ENCODE results near the gene CMKLR1. TPM values are rescaled to one million over a fixed set of nuclear protein-coding genes. Genes with fewer than 3 reads are reported as not detected.

CMKLR1 gene
- total RNA-seq, 1 donor from 2014 or later = 10.1 TPM

- no peaks in the 10 kb centered on the region for H3K9me3 ChIP-seq
- TF ChIP-seq CTCF (IDR thresholded peaks at IDR 0.05) (no peak), POLR2A (IDR thresholded peaks at IDR 0.05) (no peak), POLR2AphosphoS5 (IDR thresholded peaks at IDR 0.05; ENCODE audit: insufficient read depth in 1 of 2, low read depth in 1 of 2) (no peak)
- H3K27me3 ChIP-seq = no peaks in the 10 kb centered on the region
- H3K36me3 ChIP-seq = no peaks in the 10 kb centered on the region
- intact Hi-C loops (cut with DNase I) = no loop called here
- H3K27ac ChIP-seq = no peak overlapping the region
- no peak overlapping the region for H3K4me3 ChIP-seq
- DNase-seq (ENCODE audit: extremely low spot score in 2 of 2) = no peak
- peaks cover 19% of the 10 kb centered on the region for H3K4me1 ChIP-seq
Observed at GRCh38 chr12:108324351-108325017, 14.6 kb downstream of the CMKLR1 start.

- Histone ChIP-seq H3K4me3 (no peak overlapping the region), H3K9me3 (no peaks in the 10 kb centered on the region), H3K27me3 (no peaks in the 10 kb centered on the region), H3K27ac (no peak overlapping the region), H3K36me3 (no peaks in the 10 kb centered on the region), H3K4me1 (peaks cover 15% of the 10 kb centered on the region)
- intact Hi-C loops (cut with DNase I) = no loop called here
- DNase-seq (ENCODE audit: extremely low spot score in 2 of 2) = no peak
- no peak for TF ChIP-seq CTCF (IDR thresholded peaks at IDR 0.05)
- no peak for TF ChIP-seq POLR2A (IDR thresholded peaks at IDR 0.05)
- no peak for TF ChIP-seq POLR2AphosphoS5 (IDR thresholded peaks at IDR 0.05; ENCODE audit: insufficient read depth in 1 of 2, low read depth in 1 of 2)
Observed at GRCh38 chr12:108323581-108323980, 15.5 kb downstream of the CMKLR1 start.

GRCh38 chr12:108322998-108323397 lies 16.1 kb downstream of the CMKLR1 start:
- no peak for TF ChIP-seq CTCF (IDR thresholded peaks at IDR 0.05)
- TF ChIP-seq POLR2A (IDR thresholded peaks at IDR 0.05) = no peak
- TF ChIP-seq POLR2AphosphoS5 (IDR thresholded peaks at IDR 0.05; ENCODE audit: insufficient read depth in 1 of 2, low read depth in 1 of 2) = no peak
- DNase-seq (ENCODE audit: extremely low spot score in 2 of 2) = no peak
- no peaks in the 10 kb centered on the region for H3K36me3 ChIP-seq
- H3K27me3 ChIP-seq = no peaks in the 10 kb centered on the region
- H3K4me1 ChIP-seq = peaks cover 10% of the 10 kb centered on the region
- no peaks in the 10 kb centered on the region for H3K9me3 ChIP-seq
- intact Hi-C loops (cut with DNase I) = no loop called here
- no peak overlapping the region for H3K27ac ChIP-seq
- no peak overlapping the region for H3K4me3 ChIP-seq

- DNase-seq (ENCODE audit: extremely low spot score in 2 of 2) = no peak
- intact Hi-C loops (cut with DNase I) = no loop called here
- TF ChIP-seq CTCF (IDR thresholded peaks at IDR 0.05) (no peak), POLR2AphosphoS5 (IDR thresholded peaks at IDR 0.05; ENCODE audit: insufficient read depth in 1 of 2, low read depth in 1 of 2) (no peak), POLR2A (IDR thresholded peaks at IDR 0.05) (no peak)
Observed at GRCh38 chr12:108321688-108322087, 17.4 kb downstream of the CMKLR1 start.

GRCh38 chr12:108320507-108321293 lies 18.4 kb downstream of the CMKLR1 start:
- no peak for TF ChIP-seq POLR2AphosphoS5 (IDR thresholded peaks at IDR 0.05; ENCODE audit: insufficient read depth in 1 of 2, low read depth in 1 of 2)
- TF ChIP-seq CTCF (IDR thresholded peaks at IDR 0.05) = no peak
- no peak for TF ChIP-seq POLR2A (IDR thresholded peaks at IDR 0.05)

More at GRCh38 chr12:108321688-108322087, 17.4 kb downstream of the CMKLR1 start:
- no peaks in the 10 kb centered on the region for H3K36me3 ChIP-seq
- H3K4me1 ChIP-seq = no peaks in the 10 kb centered on the region
- no peak overlapping the region for H3K27ac ChIP-seq
- H3K4me3 ChIP-seq = no peak overlapping the region
- H3K9me3 ChIP-seq = no peaks in the 10 kb centered on the region
- H3K27me3 ChIP-seq = no peaks in the 10 kb centered on the region

More at GRCh38 chr12:108320507-108321293, 18.4 kb downstream of the CMKLR1 start:
- intact Hi-C loops (cut with DNase I) = no loop called here
- no peaks in the 10 kb centered on the region for H3K36me3 ChIP-seq
- DNase-seq (ENCODE audit: extremely low spot score in 2 of 2) = no peak
- no peak overlapping the region for H3K4me3 ChIP-seq
- H3K9me3 ChIP-seq = no peaks in the 10 kb centered on the region
- no peak overlapping the region for H3K27ac ChIP-seq
- peaks cover 8% of the 10 kb centered on the region for H3K4me1 ChIP-seq
- H3K27me3 ChIP-seq = no peaks in the 10 kb centered on the region
